GM10266 (cell line): ENCODE data around the gene SLC3A2.

Experiments
- DNase-seq: peaks from one replicate; pipeline ENCODE4 v3.0.0; 2012; ENCODE audit errors: extremely low spot score
- CTCF ChIP-seq: IDR thresholded peaks from 2 replicates; pipeline ENCODE4 v1.5.1; 2012; ENCODE audit warnings: mild to moderate bottlenecking, low read depth; ENCODE audit not compliant: control insufficient read depth, insufficient read depth; ENCODE audit errors: missing control alignments

The SLC3A2 gene

GRCh38 chr11:62889484-62890437 is 9.1 kb downstream of the SLC3A2 start:
- TF ChIP-seq CTCF, result no peak
- DNase-seq, result no peak

GRCh38 chr11:62892077-62892922 is 11.6 kb downstream of the SLC3A2 start:
- DNase-seq, result no peak
- no peak for TF ChIP-seq CTCF

- DNase-seq, result no peak
These were observed 14.8 kb downstream of the SLC3A2 start for GRCh38 chr11:62895501-62895900.

DNA sequence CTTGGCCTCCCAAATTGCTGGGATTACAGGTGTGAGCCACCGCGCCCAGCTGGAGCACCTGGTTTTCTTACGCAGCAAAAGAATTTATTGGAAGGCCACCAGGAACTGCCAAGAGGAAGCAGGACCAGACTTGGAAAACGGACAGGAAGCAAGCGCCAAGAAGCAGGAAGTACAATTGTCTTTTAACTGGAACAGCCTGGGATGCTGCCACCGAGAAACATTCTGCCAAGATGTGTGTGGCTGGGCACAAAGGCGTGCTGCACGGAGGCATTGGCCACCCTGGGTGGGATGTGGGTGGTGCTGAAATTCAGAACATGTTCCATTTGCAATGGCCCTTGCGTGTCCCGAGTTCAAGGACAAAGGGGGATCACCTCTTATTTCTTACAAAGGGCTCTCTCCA is 15.4 kb downstream of the SLC3A2 start:
- TF ChIP-seq CTCF, result no peak
- no peak for DNase-seq

More at GRCh38 chr11:62895501-62895900, 14.8 kb downstream of the SLC3A2 start:
- TF ChIP-seq CTCF, result no peak

- no peak for TF ChIP-seq CTCF
- no peak for DNase-seq
These were observed 16.6 kb downstream of the SLC3A2 start for GRCh38 chr11:62897311-62897710.

DNA sequence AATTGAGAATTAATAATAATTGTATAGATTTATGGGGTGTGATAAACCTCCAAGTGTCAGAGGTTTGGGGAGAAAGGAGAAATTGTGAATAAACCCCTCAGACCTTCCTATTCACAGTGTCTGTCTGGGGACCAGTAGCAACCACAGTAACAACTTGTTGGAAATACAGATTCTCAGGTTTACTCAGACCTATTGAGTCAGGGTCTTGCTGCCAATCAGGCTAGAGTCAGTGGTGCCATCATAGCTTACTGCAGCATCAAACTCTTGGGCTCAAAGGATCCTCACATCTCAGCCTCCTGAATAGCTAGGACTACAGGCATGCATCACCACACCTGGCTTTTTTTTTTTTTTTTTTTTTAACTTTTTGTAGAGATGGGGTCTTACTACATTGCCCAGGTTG is 17.3 kb downstream of the SLC3A2 start:
- no peak for TF ChIP-seq CTCF
- DNase-seq, result no peak
